Muscle of arm (tissue), 14 donors: ENCODE measurements around the gene OR51F2. TPM values are rescaled to one million over a fixed set of nuclear protein-coding genes. Genes with fewer than 3 reads are reported as not detected.
A peak's percentile ranks its signal among the peaks of the same experiment; 100 is the strongest.
"Not testable (repeated sequence)": the region's sequence is repeated elsewhere in the genome, so short reads cannot be mapped to it uniquely, and the experiment has no call there.

Experiments used
- DNase-seq: peaks from one replicate; pipeline ENCODE4 v3.0.0-alpha.2; 2013
- long read RNA-seq, 11 donors: transcript quantifications; one replicate each; lab custom pipeline, GENCODE V29; 2026
- polyA plus RNA-seq, 12 donors: library from polyadenylated mRNA; unstranded; fragments of 120-200 nt; gene quantifications; one replicate each; pipeline ENCODE4 v1.2.1, GENCODE V29; 2013; ENCODE audit not compliant: insufficient read length in 12 of 12

The OR51F2 gene
- not detected for polyA plus RNA-seq
- long read RNA-seq, donor 1 = 0 reads
- long read RNA-seq, donor 2 = 0 reads
- long read RNA-seq, donor 3 = 0 reads
- long read RNA-seq, donor 4 = 0 reads
- long read RNA-seq, donor 5 = 0 reads
- long read RNA-seq, donor 6 = 0 reads
- long read RNA-seq, donor 7 = 0 reads
- long read RNA-seq, donor 8 = 0 reads
- long read RNA-seq, donor 9 = 0 reads
- long read RNA-seq, donor 10 = 0 reads
- long read RNA-seq, donor 11 = 0 reads

- DNase-seq = no peak
Observed at GRCh38 chr11:4821021-4821420, at the start of gene OR51F2. OR51F2 (plus strand) TSS chr11:4821321; CDS start chr11:4821422, 101 bp downstream.

GRCh38 chr11:4782454-4782853 is 38.7 kb upstream of the OR51F2 start:
- DNase-seq = no peak

DNA sequence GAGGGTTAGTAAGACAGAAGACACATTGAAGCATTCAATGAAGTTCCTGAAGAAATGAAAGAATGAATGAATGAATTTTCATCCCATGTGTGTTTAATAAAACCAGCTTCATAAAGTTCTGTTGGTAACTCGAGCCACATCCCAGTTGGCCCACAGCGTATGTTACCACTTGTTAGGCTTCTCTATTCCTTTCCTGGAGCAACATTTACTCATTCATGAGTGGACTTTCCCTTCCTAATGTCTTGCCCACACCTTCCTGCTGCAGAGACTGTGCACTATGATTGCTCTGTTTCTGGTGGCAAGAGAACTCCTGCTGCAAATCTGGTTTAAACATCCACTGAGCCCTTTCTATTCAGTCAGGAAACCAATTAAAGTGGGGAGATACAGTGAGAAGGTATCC is 23.9 kb upstream of the OR51F2 start:
- DNase-seq = no peak

GRCh38 chr11:4798427-4799183 is 22.5 kb upstream of the OR51F2 start:
- no peak for DNase-seq

DNA sequence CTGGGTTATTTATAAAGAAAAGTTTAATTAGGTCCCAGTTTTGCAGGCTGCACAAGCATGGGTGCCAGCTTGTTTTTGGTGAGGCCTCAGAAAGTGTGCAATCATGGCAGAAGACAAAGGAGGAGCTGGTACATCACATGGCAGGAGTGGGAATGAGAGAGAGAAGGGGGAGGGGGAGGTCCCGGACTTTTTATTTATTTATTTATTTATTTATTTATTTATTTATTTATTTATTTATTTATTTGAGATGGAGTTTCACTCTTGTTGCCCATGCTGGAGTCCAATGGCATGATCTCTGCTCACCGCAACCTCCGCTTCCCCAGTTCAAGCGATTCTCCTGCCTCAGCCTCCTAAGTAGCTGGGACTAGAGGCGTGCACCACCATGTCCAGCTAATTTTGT is 19.8 kb upstream of the OR51F2 start:
- not testable (repeated sequence) for DNase-seq

GRCh38 chr11:4804280-4804679 is 16.8 kb upstream of the OR51F2 start, which contains the start of gene OR52R1:
OR52R1 (minus strand) TSS chr11:4804380; CDS start chr11:4804380, 0 bp downstream.
- DNase-seq = no peak

GRCh38 chr11:4808476-4808875 is 12.6 kb upstream of the OR51F2 start:
- DNase-seq = no peak

DNA sequence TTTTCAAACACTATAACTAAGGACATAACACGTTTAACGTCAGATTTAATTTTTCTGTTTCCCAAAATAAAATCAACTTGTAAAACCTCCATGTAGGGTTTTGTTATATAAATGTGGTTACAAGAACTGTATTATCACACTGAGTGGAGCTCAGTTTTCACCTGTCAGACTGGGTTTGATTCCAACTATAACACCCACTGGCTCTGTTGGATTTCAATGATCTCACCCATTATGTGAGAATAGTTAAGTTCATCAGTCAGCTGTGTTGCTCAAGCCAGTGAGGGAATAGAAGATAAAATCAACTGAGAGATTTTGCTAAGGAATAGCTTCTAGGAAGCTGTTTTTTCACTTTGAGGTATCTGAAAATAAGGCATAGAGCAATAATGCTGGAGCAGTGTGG is 11.9 kb upstream of the OR51F2 start:
- DNase-seq = no peak

- DNase-seq = no peak
Observed at GRCh38 chr11:4825132-4825531, 4.0 kb downstream of the OR51F2 start.

DNA sequence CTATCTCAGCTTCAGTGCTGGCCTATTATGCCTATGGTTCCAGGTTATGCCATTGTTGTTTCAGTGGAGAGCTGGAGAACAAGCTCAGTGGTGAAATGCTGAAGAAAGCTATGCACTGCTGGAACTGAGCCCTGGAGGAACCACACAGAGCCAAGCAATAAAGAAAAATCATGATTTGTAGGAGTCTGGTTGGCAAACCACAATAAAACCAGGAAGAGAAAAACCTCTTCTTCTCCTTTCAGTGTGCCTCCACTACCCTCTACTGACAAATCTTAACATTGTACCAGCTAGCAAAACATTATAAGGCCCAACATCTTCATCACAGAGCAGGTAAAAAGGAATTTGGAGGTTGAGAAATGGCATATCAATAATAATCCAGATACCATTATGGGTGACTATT is 5.3 kb downstream of the OR51F2 start:
- DNase-seq = peak; percentile 1

- no peak for DNase-seq
Observed at GRCh38 chr11:4830346-4830745, 9.2 kb downstream of the OR51F2 start.

DNA sequence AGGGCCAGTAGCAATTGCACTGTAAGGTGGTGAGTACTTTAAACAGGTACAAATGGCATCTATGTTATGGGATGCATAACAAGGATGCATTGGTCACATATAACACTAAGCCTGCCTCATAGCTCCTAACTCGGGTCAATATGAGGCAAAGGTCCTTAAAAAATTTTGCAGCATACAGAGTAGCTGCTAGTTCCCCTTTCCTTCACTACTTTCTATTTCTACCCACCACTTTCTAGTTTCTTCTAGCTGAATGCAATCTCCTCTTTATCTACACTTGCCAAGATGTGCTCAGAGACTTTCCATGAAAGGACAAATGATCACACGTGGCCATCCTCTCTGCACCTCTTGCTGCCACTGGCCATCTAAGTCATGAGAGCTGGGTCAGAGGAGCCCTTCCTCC is 9.8 kb downstream of the OR51F2 start:
- DNase-seq = no peak

- no peak for DNase-seq
Observed at GRCh38 chr11:4839851-4840549, 18.9 kb downstream of the OR51F2 start.

GRCh38 chr11:4848908-4849532 is 27.9 kb downstream of the OR51F2 start, which contains the start of gene OR51S1:
OR51S1 (minus strand) TSS chr11:4849208; CDS start chr11:4849208, 0 bp downstream.
- no peak for DNase-seq

GRCh38 chr11:4851033-4851432 is 29.9 kb downstream of the OR51F2 start:
- no peak for DNase-seq

GRCh38 chr11:4854286-4854685 is 33.2 kb downstream of the OR51F2 start:
- not testable (repeated sequence) for DNase-seq

- DNase-seq = no peak
Observed at GRCh38 chr11:4862447-4863236, 41.5 kb downstream of the OR51F2 start.

DNA sequence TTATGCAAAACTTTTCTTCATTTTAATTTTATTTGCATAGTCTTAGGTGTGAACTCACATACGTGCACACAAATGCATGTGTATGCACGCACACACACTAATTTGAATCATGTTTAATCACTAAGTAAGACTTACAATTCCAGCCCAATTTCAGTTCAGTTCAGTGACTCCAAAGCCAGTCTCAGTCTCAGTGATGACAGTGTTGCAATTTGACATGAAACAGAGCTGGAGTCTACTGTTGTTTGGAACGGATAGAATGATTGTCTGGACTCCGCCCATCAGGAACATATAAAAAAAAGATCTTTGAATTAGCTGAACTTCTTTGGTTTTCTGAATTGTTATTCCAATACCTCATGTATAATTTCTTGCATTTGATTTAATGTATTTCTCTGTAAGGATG is 42.8 kb downstream of the OR51F2 start:
- no peak for DNase-seq

GRCh38 chr11:4865855-4866254 is 44.7 kb downstream of the OR51F2 start:
- DNase-seq = no peak
